Activated gamma-delta T cell (primary cell): ENCODE data around the gene SAG.
"Not testable (repeated sequence)": the region's sequence is repeated elsewhere in the genome, so short reads cannot be mapped to it uniquely, and the experiment has no call there.

Experiments
- DNase-seq: peaks from one replicate; lab custom pipeline; 2025; lab: John Stamatoyannopoulos, UW

SAG gene

DNA sequence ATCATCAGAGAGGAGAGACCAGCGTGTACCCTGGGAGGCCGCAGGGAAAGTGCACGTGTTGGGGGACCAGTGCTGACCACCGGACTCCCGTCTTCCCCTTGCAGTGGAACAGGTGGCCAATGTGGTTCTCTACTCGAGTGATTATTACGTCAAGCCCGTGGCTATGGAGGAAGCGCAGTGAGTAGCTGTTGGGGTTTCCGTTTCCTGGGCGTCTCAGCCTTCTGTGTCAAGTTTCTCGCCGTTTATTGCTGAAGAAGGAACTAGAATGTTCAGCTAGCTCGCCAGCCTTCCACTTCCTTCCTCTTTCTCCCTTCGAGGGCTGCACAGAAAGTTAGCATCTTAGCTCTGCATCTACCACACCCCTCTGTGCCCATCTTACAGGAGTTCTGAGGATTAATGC is 23.9 kb downstream of the SAG start:
- DNase-seq = no peak

- DNase-seq = no peak
Observed at GRCh38 chr2:233332125-233332524, 24.5 kb downstream of the SAG start.

DNA sequence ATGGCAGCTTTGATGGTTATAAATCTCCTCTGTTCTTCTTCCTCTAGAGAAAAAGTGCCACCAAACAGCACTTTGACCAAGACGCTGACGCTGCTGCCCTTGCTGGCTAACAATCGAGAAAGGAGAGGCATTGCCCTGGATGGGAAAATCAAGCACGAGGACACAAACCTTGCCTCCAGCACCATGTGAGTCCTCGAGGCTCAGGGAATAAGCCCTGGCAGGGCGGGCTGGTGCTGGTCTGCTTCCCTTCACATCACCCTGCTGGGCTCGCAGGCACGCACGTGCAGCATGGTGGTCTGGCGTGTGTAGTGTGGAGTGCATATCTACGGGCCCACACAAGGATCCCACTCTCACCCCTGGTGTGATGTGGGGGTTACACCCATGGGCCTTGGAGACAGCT is 27.3 kb downstream of the SAG start:
- DNase-seq = no peak

- DNase-seq = not testable (repeated sequence)
Observed at GRCh38 chr2:233336091-233336490, 28.5 kb downstream of the SAG start.

DNA sequence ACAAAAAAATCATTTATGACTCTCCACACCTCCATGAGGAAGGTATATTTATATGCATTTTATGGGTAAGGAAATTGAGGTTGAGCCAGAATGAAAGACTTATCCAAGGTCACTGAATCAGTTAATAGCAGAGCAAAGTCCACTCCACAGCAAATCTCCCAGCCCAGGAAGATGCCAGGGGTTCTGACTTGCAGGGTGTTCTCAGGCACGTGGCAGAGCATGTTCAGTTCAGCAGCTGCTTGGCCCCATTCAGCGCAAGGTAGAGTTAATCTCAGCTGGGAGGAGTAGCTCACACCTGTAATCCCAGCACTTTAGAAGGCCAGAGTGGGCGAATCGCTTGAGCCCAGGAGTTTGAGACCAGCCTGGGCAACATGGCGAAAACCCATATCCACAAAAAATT is 28.9 kb downstream of the SAG start:
- no peak for DNase-seq

- no peak for DNase-seq
Observed at GRCh38 chr2:233338046-233338445, 30.4 kb downstream of the SAG start.

DNA sequence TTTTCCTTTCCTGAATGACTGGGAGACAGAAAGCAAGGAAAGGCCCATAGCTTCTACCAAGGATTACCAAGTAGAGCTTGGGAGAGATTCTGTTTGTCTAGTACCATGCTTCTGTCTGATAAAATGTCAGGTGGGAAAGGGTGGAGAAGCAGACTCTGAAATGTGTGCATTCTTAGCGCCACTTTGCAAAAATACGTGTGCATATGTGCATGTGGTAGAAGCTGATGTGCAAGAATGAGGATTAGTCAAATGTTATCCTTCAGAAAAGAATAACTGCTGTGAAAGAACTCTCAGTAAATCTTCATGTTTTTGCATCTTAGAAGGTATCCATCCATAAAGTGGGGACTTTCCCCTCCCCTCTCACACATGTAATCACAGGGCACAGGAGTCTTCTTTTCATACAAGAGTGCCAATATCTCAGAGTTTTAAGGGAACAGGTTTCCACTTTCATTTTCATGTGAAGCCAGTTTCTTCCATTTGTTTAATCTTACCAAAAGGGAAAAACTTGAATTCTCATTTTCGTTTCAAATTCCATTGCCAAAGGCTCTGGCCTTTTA is 31.3 kb downstream of the SAG start:
- DNase-seq = no peak

DNA sequence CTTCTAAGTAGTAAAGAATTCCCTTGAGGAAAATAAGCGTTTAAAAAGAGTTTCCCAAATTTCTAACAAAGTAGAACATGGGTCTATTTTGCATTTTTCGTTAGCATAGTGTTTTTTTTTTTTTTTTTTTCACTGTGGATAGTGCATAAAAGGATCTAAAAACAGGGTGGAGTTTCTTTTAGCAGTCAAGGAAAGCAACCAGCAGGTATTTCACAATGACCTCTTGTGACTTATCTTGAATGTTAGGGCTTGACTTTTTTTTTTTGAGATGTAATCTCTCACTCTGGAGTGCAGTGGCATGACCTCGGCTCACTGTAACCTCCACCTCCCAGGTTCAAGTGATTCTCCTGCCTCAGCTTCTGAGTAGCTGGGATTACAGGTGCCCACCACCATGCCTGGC is 31.8 kb downstream of the SAG start:
- no peak for DNase-seq

DNA sequence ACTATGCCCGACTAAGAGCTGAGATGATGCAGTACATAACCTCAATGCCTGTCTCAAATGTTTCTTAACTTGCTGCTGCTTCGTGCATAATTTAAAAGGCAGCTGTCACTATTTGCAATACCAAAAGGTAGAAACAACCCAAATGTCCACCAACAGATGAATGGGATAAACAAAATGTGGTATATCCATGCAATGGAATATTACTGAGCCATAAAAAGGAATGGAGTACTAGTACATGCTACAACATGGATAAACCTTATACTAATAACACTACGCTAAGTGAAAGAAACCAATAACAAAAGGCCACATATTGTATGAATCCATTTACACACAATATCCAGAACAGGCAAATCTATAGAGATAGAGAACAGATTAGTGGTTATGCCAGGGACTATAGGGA is 33.7 kb downstream of the SAG start:
- no peak for DNase-seq

DNA sequence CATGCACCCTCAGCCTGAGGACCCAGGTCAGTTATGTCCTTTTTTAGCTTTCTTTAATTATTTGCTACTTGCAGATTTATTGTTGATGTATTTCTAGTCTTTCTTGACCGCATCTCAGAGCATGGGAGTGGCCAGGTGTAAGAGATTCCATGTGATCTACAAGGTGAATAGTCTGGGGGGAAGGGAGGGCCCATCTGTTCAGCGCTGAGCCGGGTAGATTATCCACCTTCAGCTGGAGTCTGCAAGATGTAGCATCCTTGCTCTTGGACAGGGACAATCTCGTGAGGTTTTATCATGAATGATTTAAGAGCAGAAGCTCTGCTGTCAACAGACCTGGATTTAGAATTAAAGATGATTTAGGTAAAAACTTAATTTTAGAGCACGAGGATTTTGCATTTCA is 34.7 kb downstream of the SAG start:
- no peak for DNase-seq

DNA sequence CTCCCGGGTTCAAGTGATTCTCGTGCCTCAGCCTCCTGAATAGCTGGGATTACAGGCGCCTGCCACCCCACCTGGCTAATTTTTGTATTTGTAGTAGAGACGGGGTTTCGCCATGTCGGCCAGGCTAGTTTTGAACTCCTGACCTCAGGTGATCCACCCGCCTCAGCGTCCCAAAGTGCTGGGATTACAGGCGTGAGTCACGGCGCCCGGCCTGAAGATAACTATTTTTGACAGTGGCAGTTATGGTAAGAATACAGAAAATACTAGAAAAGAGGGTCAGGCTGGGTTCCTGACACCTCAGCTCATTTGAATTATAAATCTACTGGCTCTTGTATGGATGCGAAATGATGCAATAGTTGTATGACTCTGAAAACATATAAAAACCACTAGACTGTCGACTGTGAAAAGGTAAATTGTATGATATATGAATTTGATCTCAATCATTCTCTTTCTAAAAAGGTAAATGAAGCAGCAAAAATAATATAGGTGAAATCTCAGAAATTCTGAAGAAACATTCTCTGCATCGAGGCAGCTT is 35.6 kb downstream of the SAG start:
- no peak for DNase-seq

- DNase-seq = no peak
Observed at GRCh38 chr2:233346376-233346775, 38.8 kb downstream of the SAG start.

GRCh38 chr2:233346930-233347329 is 39.3 kb downstream of the SAG start:
- no peak for DNase-seq

DNA sequence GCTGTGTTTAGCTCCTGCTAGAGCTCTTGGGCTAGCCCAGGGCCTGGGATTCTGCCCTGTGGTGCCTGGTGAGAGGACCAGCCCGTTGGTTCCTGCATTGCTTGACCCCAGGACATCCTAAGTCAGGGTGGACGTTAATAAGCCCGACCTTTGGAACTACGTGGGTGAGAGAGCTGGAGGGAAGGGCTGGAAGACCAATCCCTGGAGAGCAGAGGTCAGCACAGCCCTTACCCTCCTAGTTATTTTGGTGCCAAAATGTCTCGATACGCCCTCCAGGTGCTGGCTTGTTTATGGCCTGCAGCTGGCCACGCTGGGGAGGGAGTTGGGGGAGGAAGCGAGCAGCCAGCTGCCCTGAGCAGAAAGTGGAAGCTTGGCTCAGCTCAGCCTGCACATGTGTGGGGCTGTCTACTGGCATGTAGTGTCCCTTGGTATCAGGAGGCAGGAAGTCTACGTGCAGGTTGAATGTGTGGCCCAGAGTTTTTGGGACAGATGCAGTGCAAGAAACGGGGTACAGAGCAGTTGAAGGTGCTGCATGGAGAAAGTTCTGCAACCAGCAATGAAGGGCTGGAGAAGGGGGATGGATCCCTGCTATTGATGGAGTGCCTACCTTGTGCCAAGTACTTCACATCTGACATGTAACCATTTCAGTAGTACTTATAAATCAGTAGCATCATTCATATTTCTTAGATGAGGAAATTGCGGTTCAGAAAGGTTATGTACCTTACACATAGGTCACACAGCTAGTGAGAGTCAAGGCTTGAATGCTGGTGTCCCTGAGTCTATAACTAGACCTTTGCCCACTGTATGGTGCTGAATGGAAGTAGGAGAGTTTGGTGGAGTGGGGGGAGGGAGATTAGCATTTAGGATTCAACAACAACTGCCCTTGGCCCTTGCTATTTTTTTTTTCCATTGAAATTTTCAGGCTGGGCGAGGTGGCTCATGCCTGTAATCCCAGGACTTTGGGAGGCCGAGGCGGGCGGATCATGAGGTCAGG is 41.7 kb downstream of the SAG start:
- no peak for DNase-seq

- DNase-seq = no peak
Observed at GRCh38 chr2:233350708-233351107, 43.1 kb downstream of the SAG start.

- no peak for DNase-seq
Observed at GRCh38 chr2:233351423-233351822, 43.8 kb downstream of the SAG start.

GRCh38 chr2:233352141-233352842 is 44.7 kb downstream of the SAG start:
- no peak for DNase-seq

DNA sequence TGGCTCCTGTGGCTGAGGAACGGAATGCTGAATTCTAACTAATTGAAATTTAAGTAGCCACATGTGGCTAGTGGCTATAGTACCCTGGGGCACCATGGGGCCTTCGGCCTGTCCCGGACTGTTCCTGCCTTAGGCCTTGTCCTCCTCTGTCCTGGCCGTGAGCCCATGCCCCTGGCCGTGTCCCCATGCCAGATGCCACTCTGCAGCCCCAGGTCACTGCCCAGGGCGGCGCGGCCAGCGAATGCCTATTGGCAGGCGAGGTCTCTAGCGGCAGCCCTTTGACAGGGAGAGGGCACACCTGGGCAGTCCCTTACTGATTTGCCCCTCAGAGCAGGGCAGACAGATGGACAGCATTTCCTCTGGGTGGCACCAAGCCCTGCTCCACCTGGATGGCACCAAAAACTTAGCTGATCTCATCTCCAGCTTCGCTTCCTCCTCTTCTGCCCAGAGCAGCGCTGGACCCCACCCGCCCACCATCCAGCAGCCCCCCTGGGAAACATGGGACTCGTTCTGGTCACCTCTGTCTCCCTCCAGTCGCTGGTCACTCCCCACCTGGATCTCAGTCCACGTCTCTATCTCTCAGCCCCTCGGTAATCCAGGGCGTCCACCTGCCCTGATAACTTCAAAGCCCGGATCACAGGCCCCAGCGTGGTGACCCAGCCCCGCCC is 45.6 kb downstream of the SAG start:
- DNase-seq = no peak

DNA sequence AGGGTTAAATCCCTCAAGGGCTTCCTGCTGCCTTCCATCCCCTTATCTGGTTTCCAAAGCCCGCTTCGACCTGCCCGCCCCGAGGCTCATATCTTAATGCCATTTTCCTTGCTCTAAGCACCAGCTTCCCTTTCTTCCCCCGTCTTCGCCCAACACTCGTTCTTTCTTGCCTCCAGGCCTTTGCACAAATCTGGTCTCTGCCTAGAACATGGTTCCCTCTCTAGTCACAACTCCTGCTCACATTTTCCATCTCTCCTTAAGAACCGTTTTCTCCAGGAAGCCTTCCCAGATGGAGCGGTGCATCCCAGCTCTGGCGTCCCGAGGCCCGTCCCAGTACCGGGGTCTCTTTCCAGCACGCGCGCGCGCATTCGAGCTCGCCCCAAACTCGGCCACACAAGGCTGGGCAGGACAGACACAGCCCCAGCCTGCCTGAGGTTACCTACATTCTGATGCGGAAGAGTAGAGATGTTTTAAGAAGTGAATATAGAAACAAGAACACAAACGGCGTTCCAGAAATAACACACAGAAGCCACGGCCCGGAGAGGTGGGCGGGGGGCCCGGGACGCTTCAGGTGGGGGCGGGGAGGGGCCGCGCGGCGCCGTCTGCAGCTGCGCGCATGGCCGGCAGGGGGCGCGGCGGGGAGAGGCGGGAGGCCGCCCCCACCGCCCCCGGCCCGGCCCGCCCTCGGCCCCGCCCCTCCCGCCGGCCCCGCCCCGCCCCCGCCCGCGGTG is 46.3 kb downstream of the SAG start, which contains the start of gene DGKD:
Gene DGKD, plus strand, starts transcription at position 726 of the 731 bp plus-strand sequence. CDS start 25 bp downstream, outside the sequence.
- DNase-seq = peak; percentile 63

DNA sequence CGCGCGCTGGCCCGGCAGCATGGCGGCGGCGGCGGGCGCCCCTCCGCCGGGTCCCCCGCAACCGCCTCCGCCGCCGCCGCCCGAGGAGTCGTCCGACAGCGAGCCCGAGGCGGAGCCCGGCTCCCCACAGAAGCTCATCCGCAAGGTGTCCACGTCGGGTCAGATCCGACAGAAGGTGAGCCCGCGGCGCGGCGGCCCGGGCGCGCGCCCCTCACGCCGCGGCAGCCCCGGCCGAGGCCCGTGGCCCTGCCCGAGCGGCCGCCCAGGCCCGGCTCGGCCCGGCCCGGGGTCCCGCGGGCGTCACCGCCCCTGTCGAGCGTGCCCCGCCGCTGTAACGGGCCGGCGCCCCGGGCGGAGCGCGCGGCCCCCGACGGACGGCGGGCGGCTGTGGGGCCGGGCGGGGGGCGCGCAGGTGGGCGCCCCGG is 46.9 kb downstream of the SAG start:
- DNase-seq = no peak

DNA sequence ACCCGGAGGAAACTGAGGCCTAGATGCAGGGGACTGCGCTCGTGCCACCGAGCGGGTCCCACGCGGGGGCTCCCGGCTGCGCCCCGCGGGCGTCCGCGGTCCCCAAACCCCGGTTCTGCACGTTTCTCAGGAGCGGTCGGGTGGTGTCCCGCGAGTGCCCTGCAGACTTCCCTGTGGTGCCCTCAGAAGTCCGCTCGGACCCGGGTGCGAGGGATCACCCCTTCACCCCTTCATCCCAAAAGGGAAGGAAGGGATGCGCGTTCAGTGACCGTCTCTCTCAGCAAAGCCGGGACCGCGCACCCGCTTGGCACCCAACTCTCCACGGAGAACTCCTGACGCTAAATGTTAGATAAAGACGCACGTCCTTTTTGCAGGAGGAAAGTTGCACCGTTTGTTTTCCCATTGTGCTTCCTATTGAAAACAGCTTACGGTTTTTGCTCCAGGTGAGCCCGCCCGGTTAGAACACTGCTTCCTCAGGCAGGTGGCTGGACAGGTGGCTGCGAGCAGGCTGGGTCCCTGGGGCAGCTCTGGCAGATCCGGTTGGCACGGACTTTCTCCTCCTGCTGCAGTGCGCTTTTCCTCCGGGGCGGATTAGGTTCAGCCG is 47.5 kb downstream of the SAG start:
- no peak for DNase-seq
